Calu3 (cell line): Measurements from ENCODE around the gene SLC44A5. TPM values are rescaled to one million over a fixed set of nuclear protein-coding genes. Genes with fewer than 3 reads are reported as not detected.

Experiments used
- BruUV-seq: library from RNA; stranded (reverse); fragments of 400-500 nt; replicated peaks from 2 replicates; lab custom pipeline; 2021; lab: Mats Ljungman, UMichigan
- CTCF ChIA-PET: fragments of 300-600 bp; sonication (Branson Sonifier 250); formaldehyde crosslinking; loops from one replicate; lab custom pipeline; 2022; ENCODE audit warnings: antibody characterized with exemption; lab: Charles Lee
- DNase-seq: peaks from one replicate; pipeline ENCODE4 v3.0.0; 2022
- H3K27ac Mint-ChIP-seq: one replicate; pipeline ENCODE4 v1.8.0; 2022; ENCODE audit warnings: mixed read lengths; ENCODE audit not compliant: unreplicated experiment
- H3K27me3 Mint-ChIP-seq: one replicate; pipeline ENCODE4 v1.8.0; 2022; ENCODE audit warnings: mixed read lengths; ENCODE audit not compliant: unreplicated experiment
- H3K36me3 Mint-ChIP-seq: one replicate; pipeline ENCODE4 v1.8.0; 2022; ENCODE audit warnings: mild to moderate bottlenecking, moderate library complexity, mixed read lengths; ENCODE audit not compliant: insufficient read depth, unreplicated experiment
- H3K4me1 Mint-ChIP-seq: one replicate; pipeline ENCODE4 v1.8.0; 2022; ENCODE audit warnings: mild to moderate bottlenecking, low read depth, mixed read lengths; ENCODE audit not compliant: unreplicated experiment
- H3K4me3 Mint-ChIP-seq: one replicate; pipeline ENCODE4 v1.8.0; 2022; ENCODE audit warnings: mild to moderate bottlenecking, low read depth, moderate library complexity, mixed read lengths; ENCODE audit not compliant: unreplicated experiment
- H3K9me3 Mint-ChIP-seq: one replicate; pipeline ENCODE4 v1.8.0; 2022; ENCODE audit warnings: low read depth, mixed read lengths; ENCODE audit not compliant: unreplicated experiment
- CTCF ChIP-seq: fragments of 200-600 bp; IDR thresholded peaks from one replicate; pipeline ENCODE4 v1.8.0; 2022; ENCODE audit warnings: antibody characterized with exemption; ENCODE audit not compliant: unreplicated experiment
- intact Hi-C: fragments of 100-400 bp; cut with micrococcal nuclease; formaldehyde crosslinking; loops from one replicate; pipeline ENCODE4 v1.10.0; 2022; ENCODE audit not compliant: unreplicated experiment
- total RNA-seq: library from RNA; stranded (reverse); gene quantifications from 2 replicates; pipeline ENCODE4 v1.2.3, GENCODE V29; 2022

Gene SLC44A5
- total RNA-seq, 1 experiment from 2014 or later: 5.8 TPM

- BruUV-seq: no TSS peak
- H3K36me3 Mint-ChIP-seq: no peaks in the 10 kb centered on the region
- no peaks in the 10 kb centered on the region for H3K9me3 Mint-ChIP-seq
- H3K27me3 Mint-ChIP-seq: no peaks in the 10 kb centered on the region
- no peak overlapping the region for H3K27ac Mint-ChIP-seq
- no peaks in the 10 kb centered on the region for H3K4me1 Mint-ChIP-seq
- no peak overlapping the region for H3K4me3 Mint-ChIP-seq
- DNase-seq: no peak
- CTCF ChIA-PET: no interaction called here
- TF ChIP-seq CTCF: no peak
- intact Hi-C loops: no loop called here
Observed at GRCh38 chr1:75334876-75335389, 276.0 kb downstream of the SLC44A5 start.

- DNase-seq: no peak
- no peak overlapping the region for H3K27ac Mint-ChIP-seq
- no peaks in the 10 kb centered on the region for H3K36me3 Mint-ChIP-seq
- BruUV-seq: no TSS peak
- H3K27me3 Mint-ChIP-seq: no peaks in the 10 kb centered on the region
- H3K4me3 Mint-ChIP-seq: no peak overlapping the region
- intact Hi-C loops: no loop called here
- H3K9me3 Mint-ChIP-seq: no peaks in the 10 kb centered on the region
- CTCF ChIA-PET: interaction anchor here (0.7 kb wide), 2 partner anchors 22 to 705 kb away, joined by 4 to 6 read pairs; no protein-coding TSS in a partner anchor
- H3K4me1 Mint-ChIP-seq: no peaks in the 10 kb centered on the region
- no peak for TF ChIP-seq CTCF
Observed at GRCh38 chr1:75330624-75331023, 280.3 kb downstream of the SLC44A5 start.

- no peak for TF ChIP-seq CTCF
- Mint-ChIP-seq H3K36me3 (no peaks in the 10 kb centered on the region), H3K27me3 (no peaks in the 10 kb centered on the region), H3K27ac (no peak overlapping the region), H3K4me1 (no peaks in the 10 kb centered on the region), H3K4me3 (no peak overlapping the region), H3K9me3 (no peaks in the 10 kb centered on the region)
- CTCF ChIA-PET: no interaction called here
- DNase-seq: no peak
- no TSS peak for BruUV-seq
- intact Hi-C loops: no loop called here
Observed at GRCh38 chr1:75328691-75329090, 282.2 kb downstream of the SLC44A5 start.

GRCh38 chr1:75327395-75327794 lies 283.5 kb downstream of the SLC44A5 start:
- H3K27me3 Mint-ChIP-seq: no peaks in the 10 kb centered on the region
- intact Hi-C loops: no loop called here
- BruUV-seq: no TSS peak
- TF ChIP-seq CTCF: no peak
- peaks cover 3% of the 10 kb centered on the region for H3K9me3 Mint-ChIP-seq
- no peak for DNase-seq
- CTCF ChIA-PET: no interaction called here
- no peak overlapping the region for H3K4me3 Mint-ChIP-seq
- no peaks in the 10 kb centered on the region for H3K36me3 Mint-ChIP-seq
- no peak overlapping the region for H3K27ac Mint-ChIP-seq
- H3K4me1 Mint-ChIP-seq: no peaks in the 10 kb centered on the region
